ENCODE data around the gene ACACB.

Gene ACACB

DNA sequence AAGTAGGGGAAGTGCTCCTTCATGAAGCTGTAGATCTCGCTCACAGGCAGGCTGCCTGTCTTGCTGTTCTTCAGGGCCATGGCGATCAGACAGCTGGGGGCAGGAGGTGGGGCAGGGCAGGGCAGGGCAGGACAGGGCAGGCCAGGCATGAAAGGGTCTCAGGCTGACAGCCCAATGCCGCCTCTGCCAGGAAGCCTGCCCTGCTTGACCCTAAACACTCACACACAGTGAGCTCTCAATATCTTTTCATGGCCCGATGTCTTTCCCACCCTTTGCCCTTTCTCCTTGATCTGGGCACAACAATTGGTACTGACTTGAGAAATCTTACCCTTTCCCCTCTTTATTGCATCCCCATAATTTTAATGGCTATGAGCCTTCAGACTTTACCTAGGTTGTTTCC is 170.3 kb downstream of the ACACB start:
- DNase-seq = no peak

DNA sequence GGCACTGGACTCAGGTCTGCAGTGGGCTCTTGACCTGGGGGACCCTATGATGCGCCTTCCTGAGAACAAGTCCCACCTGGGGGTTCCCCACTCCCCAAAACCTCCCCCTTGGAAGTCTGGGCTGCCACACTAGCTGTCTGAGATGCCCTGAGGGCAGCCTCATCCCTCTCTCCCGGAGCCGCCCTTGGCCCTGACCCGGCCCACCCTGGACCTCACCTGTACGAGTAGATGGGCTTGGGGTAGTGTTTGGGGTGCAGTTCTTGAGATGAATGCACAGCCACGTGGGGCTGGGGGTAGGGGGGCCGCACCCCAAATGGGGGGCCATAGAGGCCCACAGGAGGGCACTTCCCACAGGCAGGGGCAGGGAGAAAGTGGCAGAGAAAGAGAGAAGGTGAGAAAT is 170.8 kb downstream of the ACACB start:
- DNase-seq = no peak

DNA sequence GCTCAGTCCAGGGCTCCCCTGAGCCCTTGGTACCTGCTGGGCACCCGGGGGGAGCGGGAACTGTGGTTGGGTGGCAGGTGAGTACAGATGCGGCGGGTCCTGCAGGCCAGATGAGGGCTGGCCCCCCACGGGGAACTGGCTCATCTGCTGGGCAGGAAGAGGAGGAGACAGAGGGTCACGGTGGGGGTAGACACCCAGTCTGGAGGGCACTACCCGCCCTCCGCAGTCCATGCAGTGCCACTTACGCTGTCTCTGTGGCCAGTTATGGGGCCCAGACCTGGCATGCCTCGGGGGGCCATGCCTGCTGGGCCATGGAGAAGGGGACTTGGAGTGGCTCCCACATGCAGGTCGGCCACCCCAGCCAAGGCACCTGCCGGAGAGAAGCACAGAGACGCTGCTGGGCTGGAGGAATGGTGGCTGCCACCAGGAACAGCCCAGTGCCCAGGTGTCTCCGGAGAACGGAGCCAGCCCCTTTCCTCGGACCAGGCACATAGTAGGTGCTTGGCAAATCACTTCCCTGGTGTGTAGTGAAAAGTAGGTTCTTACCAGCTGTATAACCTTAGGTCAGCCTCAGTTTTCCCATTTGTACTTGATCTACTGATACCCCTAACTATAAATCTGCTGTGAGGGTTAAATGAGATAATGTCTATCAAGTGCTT is 171.6 kb downstream of the ACACB start:
- DNase-seq = no peak

DNA sequence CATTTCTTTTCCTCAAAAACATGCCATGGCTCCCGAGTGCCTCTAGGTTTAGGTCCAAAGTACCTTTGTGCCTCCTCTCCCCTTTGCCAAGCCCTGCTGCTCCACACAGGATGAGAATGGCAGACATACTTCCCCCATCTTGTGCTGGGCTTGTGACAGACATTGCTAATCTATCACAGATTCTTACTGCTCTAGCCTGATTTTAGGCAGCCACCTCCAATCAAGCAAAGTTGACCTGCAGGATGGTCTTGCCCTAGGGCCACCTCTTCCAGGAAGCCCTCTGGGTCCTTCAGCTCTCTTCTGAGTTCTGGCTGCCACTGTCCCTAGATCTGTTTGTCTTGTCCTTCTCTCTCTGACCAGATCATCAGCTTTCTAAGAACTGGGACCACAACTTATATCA is 172.2 kb downstream of the ACACB start:
- no peak for DNase-seq

DNA sequence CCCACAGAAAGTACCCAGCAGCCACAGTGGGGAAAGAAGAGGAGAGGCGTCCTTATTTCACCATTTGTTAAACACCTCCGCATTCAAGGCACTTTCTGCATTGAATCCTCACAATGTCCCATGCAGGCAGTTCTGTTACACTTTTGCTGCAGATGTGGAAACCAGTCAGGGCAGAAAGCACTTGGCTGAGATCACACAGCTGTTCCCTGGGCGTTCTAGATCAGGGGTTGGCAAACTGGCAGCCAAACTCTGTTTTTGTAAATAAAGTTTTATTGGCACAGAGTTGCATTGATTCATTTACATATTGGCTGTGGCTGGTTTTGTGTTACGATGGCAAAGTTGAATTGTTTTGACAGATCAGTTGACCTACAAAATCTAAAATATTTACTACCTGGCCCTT is 172.6 kb downstream of the ACACB start:
- no peak for DNase-seq

DNA sequence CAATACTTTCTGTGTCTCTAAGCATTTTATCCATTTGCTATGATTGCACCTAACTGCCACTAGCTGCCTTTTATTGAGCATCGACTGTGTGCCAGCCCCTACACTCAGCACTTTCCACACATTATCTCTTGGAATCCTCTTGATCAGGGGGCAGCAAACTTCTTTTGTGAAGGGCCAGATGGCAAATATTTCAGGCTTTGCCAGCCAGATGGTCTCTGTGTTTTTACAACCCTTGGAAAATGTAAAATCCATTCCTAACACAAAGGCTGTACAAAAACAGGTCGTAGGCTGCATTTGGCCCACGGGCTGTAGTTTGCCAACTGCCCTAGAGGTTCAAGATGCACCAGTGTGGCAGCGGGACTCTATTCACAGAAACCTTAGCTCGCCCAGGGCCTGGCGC is 173.2 kb downstream of the ACACB start:
- DNase-seq = no peak

DNA sequence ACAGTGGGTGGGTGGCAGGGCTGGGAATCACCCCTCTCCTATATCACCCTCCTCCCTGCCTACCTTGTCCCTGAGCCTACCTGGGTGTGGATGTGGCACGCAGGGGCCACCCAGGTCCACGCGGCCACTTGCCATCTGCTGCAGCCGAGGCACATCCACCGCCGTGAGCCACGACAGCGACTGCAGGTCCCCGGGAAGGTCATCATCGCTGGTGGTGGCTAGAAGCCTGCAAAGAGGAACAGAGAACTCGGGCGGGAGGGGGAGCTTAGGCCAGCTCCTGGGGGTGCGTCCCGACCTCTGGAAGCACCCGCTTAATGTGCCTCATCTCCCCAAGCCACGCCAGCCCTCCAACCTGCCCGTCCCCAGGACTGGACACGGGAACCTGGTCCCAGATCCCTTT is 173.7 kb downstream of the ACACB start:
- no peak for DNase-seq

DNA sequence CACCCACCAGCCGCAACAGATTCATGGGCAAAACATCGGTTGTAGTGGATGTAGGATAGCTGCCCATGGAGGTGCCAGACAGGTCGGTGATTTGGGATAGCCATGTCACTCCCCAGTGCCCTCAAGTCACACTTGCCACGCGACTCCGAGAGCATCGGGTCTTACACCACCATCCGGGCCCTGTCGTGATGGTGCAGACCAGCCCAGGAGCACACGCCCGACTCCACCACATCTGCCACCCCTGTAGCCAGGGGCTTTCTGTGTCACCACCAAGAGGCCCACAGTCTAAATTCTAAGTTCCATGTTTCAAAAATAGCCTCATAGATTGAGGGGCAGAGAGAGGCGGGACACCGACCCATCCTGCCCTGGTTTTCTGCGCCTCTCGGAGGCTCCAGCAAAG is 174.7 kb downstream of the ACACB start:
- no peak for DNase-seq

DNA sequence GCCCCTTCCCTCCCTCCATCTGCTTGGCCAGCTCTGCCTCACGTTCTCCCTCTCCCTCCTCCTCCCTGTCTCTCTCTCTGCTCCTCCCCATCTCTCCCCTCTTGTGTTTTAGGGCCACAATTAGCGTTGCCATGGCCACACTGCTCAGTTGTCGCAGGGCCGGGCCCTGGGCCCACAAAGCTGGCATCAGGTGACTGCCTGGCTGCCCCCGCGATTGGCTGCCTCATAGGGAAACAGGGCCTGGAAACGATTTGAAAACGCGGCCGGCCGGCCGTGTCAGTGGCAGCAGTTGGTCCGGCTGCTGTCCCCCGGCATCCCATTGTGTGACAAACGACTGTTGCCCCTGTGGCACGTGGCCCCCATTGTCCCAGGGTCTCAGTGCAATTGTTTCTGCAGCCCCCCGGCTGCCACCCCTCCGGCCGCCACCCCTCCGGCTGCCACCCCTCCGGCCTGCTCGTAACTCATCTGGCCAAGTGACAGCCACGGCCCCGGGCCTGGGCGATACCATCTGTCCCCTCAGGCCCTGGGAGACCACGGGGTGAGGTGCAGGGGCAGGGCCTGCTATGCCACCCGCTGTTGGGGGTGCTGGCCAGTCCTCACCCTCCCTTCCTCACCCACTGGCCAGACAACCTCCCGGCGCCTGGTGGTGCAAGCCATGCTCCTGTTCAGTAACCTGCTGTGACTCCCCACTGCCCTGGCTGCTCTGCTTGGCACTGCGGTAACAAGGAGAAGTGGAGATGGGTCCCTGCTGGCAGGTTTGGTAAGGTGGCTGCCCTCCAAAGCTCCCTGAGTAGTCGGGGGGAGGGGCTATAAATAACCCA is 175.3 kb downstream of the ACACB start:
- peak; percentile 64 for DNase-seq

DNA sequence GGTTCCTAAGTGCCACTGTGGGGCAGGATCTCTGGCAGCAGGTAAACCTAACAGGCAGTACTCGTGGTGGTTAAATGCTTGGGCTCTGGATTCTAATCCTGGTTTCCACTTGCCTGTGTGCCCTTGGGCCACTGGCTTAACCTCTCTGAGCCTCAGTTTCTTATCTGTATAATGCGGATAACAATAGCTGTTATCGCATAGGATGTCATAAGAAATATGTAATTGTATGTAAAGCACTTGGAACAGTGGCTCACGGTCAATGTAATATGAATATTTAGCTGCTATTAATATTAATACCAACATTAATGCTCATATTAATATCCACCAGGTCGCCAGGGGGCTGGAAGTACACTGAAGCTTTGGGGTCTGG is 175.9 kb downstream of the ACACB start:
- no peak for DNase-seq

DNA sequence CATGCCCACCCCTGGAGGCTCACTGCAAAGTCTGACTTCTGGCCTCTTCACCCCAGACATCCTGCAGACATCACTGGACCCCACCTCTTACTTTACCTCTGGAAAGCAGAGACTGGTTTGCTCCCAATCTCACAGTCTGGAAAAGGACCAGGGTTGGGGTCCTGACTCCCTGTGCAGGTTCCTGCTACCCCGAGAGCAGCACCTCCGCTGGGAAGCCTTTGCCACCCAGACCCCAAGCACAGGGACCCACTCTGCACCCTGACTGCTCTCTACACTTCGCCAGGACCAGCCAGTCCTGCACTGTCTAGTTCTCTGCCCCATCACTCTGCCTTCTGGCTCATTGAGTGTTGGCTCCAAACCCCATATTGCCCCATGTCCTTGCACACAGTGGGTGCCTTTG is 176.7 kb downstream of the ACACB start:
- no peak for DNase-seq

DNA sequence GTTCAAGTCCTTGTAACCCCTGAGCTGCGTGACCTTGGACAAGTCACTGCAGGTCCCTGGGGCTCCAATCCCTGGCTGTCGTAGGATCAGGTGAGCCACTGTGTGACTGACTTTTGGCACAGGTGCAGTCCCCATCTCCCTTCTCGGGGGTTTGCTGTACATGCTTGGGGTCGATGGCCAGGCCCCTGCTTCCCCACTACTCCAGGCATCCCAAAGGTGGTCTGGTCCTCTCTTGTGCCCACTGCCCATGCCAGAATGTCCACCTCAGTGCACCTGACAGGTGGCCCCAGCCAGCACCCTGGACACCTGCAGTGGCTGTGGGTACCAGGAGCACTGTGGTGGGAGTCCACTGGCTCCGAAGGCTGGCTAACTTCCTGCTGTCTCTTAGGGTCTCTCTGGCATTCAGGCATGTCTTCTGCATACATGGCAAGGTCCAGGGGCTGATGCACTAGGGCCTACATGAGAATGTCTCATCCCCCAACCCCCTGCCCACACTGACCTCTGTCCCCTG is 178.0 kb downstream of the ACACB start:
- DNase-seq = no peak

DNA sequence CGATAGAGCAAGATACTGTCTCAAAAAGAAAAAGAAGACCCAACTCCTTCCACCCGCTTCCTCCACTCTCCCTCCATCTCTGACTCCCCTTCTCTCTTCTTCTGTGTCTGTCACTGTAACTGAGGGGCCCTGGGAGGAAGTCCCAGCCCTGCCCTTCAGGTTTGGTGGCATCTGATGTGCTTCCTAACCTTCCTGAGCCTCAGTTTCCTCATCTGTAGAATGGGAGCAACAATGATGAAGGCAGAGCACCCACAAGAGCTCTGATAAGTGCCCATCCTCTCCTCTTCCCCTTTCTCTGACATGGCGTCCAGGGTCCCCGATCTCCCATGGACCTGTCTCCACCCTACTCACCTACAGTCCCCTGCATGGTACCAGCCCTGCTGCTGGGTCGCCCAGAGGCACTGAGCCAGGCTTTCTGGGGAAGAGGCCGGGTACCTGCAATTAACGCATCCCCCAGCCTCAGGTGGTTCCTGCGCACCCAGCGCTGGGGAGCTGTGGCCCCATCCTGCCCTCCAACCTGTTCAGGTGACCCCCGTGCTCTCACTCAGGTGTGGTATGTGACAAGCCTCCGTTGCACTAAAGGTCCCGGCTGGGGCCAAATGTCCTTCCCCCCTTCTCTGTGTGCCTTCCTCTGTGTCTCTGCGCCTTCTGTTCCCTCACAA is 179.5 kb downstream of the ACACB start:
- no peak for DNase-seq

DNA sequence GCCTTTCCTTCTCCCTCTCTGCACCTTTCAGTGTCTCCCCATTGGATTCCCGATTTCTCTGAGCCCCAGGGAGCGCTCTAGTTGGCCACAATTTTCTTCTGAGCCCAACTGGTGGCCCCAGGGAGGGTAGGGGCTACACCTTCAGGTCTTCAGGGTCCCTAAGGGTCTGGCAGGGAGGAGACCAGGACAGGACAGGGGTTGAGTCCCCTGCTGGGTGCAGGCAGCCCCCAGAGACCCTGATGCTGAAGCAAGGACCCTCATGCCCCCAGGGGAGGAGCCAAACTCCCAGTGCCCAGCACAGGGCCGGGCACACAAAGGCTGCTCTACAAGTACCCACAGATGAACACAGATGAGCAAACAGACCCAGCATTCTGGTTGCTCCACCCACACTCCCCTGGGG is 180.0 kb downstream of the ACACB start:
- no peak for DNase-seq

DNA sequence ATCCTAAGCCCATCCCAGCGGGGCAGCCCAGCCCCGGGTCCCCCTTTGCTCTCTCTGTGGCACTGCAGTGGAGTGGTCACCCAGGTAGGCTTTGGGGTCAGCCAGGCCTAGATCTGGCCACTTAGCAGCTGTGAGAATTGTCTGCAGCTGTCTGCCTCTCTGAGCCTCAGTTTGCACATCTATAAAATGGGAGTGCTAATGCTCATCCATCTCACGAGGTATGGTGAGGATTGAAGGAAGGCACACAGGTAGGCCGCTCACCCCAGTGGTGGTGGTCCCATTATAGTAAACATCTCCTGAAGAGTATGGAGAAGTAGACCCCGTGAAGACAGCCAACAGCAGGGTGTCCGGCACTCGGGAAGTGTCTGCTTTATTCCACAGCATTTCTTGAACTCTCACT is 183.5 kb downstream of the ACACB start:
- DNase-seq = no peak

DNA sequence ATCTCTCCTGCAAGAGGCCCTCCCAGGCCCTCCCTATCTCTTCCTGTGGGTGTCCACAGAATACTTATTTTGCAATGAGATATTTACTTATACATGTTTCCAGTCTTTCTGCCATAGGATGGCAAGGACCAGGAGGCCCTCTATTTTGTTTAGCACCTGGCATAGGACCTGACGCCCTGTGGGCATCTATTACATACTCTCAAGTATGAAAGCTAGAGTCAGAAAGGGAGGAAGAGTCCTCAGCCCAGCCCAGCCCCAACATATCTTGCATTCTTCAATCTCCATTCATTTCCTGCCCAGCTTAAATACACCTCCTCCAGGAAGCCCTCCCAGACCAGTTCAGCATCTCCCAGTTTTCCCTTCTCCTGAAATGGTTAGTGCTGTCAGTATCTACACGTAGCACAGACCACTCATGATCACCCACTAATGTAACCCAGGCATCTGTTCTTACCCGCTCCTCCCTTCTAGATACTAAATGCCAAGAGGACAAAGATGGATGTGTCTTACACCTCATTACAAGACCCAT is 185.3 kb downstream of the ACACB start:
- no peak for DNase-seq

DNA sequence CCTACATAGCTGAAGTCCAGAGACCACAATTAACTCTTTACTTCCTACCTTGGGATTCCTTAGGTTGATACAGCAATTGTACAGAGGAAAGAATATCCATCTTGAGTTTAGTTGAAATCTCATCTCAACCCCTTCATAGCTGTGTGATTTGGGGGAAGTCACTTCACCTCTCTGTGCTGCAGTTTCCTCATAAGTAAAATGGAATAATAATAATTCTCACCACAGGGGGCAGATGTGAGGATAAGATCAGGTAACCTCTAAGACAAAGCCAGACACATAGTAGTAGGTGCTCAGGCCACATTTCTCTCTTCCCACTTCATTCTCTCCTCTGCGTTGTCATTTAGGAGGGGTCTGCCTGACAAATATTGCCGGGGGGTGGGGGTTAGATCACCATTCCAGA is 186.0 kb downstream of the ACACB start:
- no peak for DNase-seq

DNA sequence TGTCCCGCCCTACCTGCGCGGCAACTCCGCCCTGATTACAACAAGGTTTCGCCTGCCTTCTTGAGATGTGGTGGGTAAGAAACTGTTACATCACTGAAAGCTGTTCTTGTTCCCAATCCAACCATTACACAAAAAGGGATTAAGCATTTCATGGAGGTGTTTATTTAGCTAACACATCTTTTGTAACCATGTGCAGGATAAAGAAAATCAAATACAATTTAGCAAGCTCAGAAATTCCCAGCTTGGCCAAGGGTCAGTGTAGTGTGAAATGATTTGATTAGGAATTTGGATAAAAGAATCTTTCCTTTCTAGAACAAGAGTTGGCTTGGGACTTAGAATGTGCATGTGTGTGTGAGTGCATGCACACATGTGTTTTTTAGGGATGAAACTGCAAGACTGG is 186.4 kb downstream of the ACACB start:
- DNase-seq = no peak

DNA sequence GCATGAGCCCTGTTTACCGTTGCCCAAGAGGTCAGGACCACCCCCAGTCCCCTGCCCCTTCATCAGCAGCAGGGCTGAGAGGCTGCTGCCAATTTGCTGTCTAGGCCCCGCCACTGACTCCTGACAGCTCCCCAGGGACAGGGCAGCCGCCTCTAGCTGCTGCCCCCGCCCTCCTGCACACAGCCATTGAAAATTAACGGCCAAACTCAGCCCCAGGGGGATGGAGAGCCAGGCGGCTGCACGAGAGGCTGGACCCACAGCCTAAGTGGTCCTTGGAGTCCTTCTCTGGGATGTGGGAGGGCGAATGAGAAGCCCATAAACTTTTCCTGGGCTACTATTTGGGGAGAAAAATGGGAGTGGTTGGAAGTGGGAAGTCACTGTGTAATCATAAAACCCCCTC is 188.1 kb downstream of the ACACB start:
- no peak for DNase-seq

DNA sequence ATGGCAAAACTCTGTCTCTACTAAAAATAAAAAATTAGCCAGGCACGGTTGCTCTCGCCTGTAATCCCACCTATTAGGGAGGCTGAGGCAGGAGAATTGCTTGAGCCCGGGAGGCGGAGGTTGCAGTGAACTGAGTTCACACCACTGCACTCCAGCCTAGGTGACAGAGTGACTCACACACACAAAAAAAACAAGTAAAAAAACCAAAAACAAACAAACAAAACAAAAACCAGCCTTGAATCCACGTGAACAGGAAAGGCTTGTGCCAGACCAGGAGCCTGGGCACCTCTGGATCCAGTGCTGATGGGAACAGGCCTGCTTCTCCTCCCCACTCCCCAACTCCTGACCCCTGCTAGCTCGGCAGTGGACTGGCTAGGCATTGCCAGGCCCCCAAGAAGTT is 189.2 kb downstream of the ACACB start:
- no peak for DNase-seq

DNA sequence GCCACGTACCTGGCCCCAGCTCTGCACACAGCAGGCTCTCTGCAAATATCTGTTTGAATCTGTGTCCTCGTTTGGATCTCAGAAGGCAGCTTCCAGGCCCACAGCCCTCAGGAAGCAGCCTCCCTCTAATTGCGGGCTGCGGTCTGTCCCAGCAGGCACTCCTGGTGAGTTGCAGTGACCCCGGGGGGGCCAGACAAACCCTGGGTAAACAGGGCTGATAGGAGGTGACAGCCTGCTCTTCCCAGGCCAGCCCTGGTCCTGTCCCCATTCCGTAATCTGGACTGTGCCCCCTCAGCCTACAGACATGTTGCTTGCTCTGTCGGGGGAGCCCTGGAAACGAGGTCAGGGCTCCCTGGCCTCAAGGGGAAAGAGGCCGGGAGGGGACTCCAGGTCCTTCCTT is 190.7 kb downstream of the ACACB start:
- DNase-seq = no peak

DNA sequence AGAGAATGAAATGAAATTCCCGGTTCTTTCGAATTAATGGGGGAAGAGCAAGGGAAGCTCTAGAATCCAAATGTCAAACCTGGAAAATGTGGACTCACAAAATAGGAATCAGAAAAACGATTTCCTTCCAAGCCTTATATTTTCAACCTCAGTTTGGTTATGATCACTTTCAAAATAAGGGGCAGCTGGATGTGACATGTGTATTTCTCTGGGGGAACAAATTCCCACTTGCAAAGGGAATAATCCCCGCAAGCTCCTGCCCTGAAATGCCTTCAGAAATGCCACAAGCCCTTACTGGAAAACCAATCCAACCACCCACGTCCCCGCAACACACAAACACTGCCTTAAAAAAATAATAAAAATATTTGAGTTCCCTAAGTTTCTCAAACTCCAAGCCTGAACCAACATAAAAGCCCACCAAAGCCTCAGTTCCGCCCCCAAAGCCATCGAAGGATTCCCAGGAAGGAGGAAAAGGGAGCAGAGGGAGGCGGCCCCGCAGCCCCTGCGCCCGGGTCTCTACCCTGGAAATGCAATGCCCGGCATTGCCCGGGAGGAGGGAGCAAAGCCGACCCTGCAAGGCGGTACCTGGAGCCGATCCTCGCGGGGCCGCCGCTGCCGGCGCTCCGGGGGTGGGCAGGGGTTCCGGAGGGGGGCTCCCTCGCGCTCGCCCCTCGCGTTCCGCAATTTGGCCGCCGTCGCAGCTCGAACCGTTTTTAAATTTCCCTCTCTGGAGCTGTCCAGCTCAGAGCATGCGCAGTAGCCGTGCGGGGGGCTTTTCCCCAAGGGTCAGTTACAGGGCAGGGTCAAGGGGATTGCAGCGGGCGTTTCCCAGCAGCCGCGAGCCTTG is 192.4 kb downstream of the ACACB start, which contains the start of gene FOXN4:
TSS of gene FOXN4 (minus strand) at position 751 of the 847 bp plus-strand sequence. CDS start 963 bp downstream, outside the sequence.
- DNase-seq = no peak
